ENCODE data around the gene ULK4. TPM values are rescaled to one million over a fixed set of nuclear protein-coding genes. Genes with fewer than 3 reads are reported as not detected.
"Not testable (repeated sequence)": the region's sequence is repeated elsewhere in the genome, so short reads cannot be mapped to it uniquely, and the experiment has no call there.

The ULK4 gene
- total and polyA plus RNA-seq, 2 donors (not counting 1 experiment from before 2014, with no cell fraction given), result 9.1 to 9.7 TPM

GRCh38 chr3:41565948-41566514 lies 395.9 kb downstream of the ULK4 start:
- Histone ChIP-seq H3K9me3 (ENCODE audit: control insufficient read depth, insufficient read depth, low read depth, low read length) (no peaks in the 10 kb centered on the region), H3K4me3 (replicated peaks in 1 of 4; ENCODE audit: control extremely low read depth in 1 of 4, insufficient read depth in 1 of 4, low read depth in 3 of 4, low read length in 4 of 4) (no peak overlapping the region), H3K9ac (ENCODE audit: insufficient read depth, low read length) (no peak overlapping the region), H4K20me1 (ENCODE audit: control insufficient read depth, extremely low read depth, insufficient read depth, low read length) (no peaks in the 10 kb centered on the region), H3K27ac (ENCODE audit: insufficient read depth, low read length) (no peak overlapping the region), H3K79me2 (ENCODE audit: control insufficient read depth, insufficient read depth, low read length) (no peaks in the 10 kb centered on the region), H2AFZ (ENCODE audit: low read length) (no peak overlapping the region), H3K4me1 (ENCODE audit: control insufficient read depth, extremely low read depth, insufficient read depth, low read length) (no peaks in the 10 kb centered on the region), H3K4me2 (ENCODE audit: extremely low read depth, insufficient read depth, low read length) (no peak overlapping the region), H3K36me3 (ENCODE audit: control insufficient read depth, insufficient read depth, low read length) (no peaks in the 10 kb centered on the region), H3K27me3 (ENCODE audit: control insufficient read depth, insufficient read depth, low read length) (no peaks in the 10 kb centered on the region)
- DNase-seq (ENCODE audit: low read depth in 2 of 2), result no peak
- TF ChIP-seq EZH2 (IDR thresholded peaks at IDR 0.05; ENCODE audit: low read length, missing control alignments) (no peak), CTCF (conservative IDR thresholded peaks at IDR 0.05 in 1 of 2, IDR thresholded peaks at IDR 0.05 in 1 of 2; ENCODE audit: low read depth in 1 of 2, low read length in 2 of 2) (no peak)

GRCh38 chr3:41565003-41565402 lies 396.9 kb downstream of the ULK4 start:
- Histone ChIP-seq H2AFZ (ENCODE audit: low read length) (no peak overlapping the region), H3K9ac (ENCODE audit: insufficient read depth, low read length) (no peak overlapping the region), H4K20me1 (ENCODE audit: control insufficient read depth, extremely low read depth, insufficient read depth, low read length) (no peaks in the 10 kb centered on the region), H3K4me2 (ENCODE audit: extremely low read depth, insufficient read depth, low read length) (no peak overlapping the region), H3K9me3 (ENCODE audit: control insufficient read depth, insufficient read depth, low read depth, low read length) (no peaks in the 10 kb centered on the region), H3K79me2 (ENCODE audit: control insufficient read depth, insufficient read depth, low read length) (no peaks in the 10 kb centered on the region), H3K4me1 (ENCODE audit: control insufficient read depth, extremely low read depth, insufficient read depth, low read length) (no peaks in the 10 kb centered on the region), H3K27ac (ENCODE audit: insufficient read depth, low read length) (no peak overlapping the region), H3K4me3 (replicated peaks in 1 of 4; ENCODE audit: control extremely low read depth in 1 of 4, insufficient read depth in 1 of 4, low read depth in 3 of 4, low read length in 4 of 4) (no peak overlapping the region), H3K36me3 (ENCODE audit: control insufficient read depth, insufficient read depth, low read length) (no peaks in the 10 kb centered on the region), H3K27me3 (ENCODE audit: control insufficient read depth, insufficient read depth, low read length) (no peaks in the 10 kb centered on the region)
- no peak for DNase-seq (ENCODE audit: low read depth in 2 of 2)
- TF ChIP-seq CTCF (conservative IDR thresholded peaks at IDR 0.05 in 1 of 2, IDR thresholded peaks at IDR 0.05 in 1 of 2; ENCODE audit: low read depth in 1 of 2, low read length in 2 of 2) (no peak), EZH2 (IDR thresholded peaks at IDR 0.05; ENCODE audit: low read length, missing control alignments) (no peak)

DNA sequence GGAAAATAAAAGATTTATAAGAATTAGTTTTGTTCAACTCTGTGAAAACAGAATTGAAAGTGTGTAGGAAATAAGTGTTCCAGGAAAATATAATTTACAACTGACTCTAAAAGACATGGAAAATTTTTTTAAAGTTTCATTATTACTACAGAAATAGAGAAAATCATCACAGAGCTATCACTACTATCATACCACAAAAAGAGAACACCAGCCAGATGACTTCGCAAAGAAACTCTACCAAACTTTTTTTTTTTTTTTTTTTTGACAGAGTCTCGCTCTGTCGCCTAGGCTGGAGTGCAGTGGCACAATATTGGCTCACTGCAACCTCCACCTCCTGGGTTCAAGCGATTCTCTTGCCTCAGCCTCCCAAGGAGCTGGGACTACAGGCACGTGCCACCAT lies 405.7 kb downstream of the ULK4 start:
- H3K27ac ChIP-seq (ENCODE audit: insufficient read depth, low read length); H3K4me3 ChIP-seq (replicated peaks in 1 of 4; ENCODE audit: control extremely low read depth in 1 of 4, insufficient read depth in 1 of 4, low read depth in 3 of 4, low read length in 4 of 4); H3K79me2 ChIP-seq (ENCODE audit: control insufficient read depth, insufficient read depth, low read length); H3K4me2 ChIP-seq (ENCODE audit: extremely low read depth, insufficient read depth, low read length); H3K4me1 ChIP-seq (ENCODE audit: control insufficient read depth, extremely low read depth, insufficient read depth, low read length); H3K27me3 ChIP-seq (ENCODE audit: control insufficient read depth, insufficient read depth, low read length); H3K9me3 ChIP-seq (ENCODE audit: control insufficient read depth, insufficient read depth, low read depth, low read length); H3K36me3 ChIP-seq (ENCODE audit: control insufficient read depth, insufficient read depth, low read length); H4K20me1 ChIP-seq (ENCODE audit: control insufficient read depth, extremely low read depth, insufficient read depth, low read length); H3K9ac ChIP-seq (ENCODE audit: insufficient read depth, low read length); DNase-seq (ENCODE audit: low read depth in 2 of 2); H2AFZ ChIP-seq (ENCODE audit: low read length): not testable (repeated sequence)
